ENCODE measurements around the gene DKK2. TPM values are rescaled to one million over a fixed set of nuclear protein-coding genes. Genes with fewer than 3 reads are reported as not detected.

DKK2 gene
- total and polyA plus RNA-seq, 2 donors (not counting 3 experiments of a cell fraction or from before 2014, with no cell fraction given): 0.14 to 0.24 TPM

DNA sequence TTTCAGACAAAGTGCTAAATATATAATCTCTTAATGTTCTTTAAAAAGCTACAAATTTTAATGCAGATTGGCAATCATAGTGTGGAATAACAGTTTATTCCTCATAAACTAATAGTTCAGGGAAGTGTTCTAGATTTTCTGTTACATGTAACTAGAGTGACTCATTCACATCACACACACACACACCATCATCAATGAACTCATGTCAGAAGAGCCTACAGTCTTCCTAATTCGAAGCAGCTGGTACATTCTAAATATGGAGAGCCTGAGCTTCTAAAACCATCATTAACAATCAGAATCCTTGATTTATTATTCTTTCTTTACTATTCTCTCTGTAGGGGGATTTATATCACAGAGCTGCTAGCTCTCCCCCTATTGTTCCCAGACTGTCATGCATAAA lies 49.6 kb downstream of the DKK2 start:
- dilution Hi-C loops (cut with MboI; ENCODE audit: extremely low pct_ligation_motif_present, low sequenced_read_pairs): no loop called here
- FAIRE-seq: no peak
- Histone ChIP-seq H2AFZ (ENCODE audit: low read depth, low read length) (no peak overlapping the region), H3K9me3 (replicated peaks; ENCODE audit: control insufficient read depth, insufficient read depth, low read length) (no peaks in the 10 kb centered on the region), H3K4me3 (replicated peaks in 1 of 3; ENCODE audit: insufficient read depth in 1 of 3, low read depth in 1 of 3, low read length in 3 of 3) (no peak overlapping the region), H3K79me2 (ENCODE audit: control insufficient read depth, insufficient read depth, low read length) (no peaks in the 10 kb centered on the region), H3K27ac (ENCODE audit: insufficient read depth, low read depth, low read length) (no peak overlapping the region), H4K20me1 (replicated peaks; ENCODE audit: control insufficient read depth, extremely low read depth, insufficient read depth, low read length) (no peaks in the 10 kb centered on the region), H3K4me2 (ENCODE audit: insufficient read depth, low read length) (no peak overlapping the region), H3K4me1 (ENCODE audit: control insufficient read depth, extremely low read depth, insufficient read depth, low read length) (no peaks in the 10 kb centered on the region), H3K9me1 (replicated peaks; ENCODE audit: control insufficient read depth, extremely low read depth, insufficient read depth, low read length) (no peaks in the 10 kb centered on the region), H3K27me3 (ENCODE audit: control insufficient read depth in 2 of 2, insufficient read depth in 2 of 2, low read length in 2 of 2) (no peaks in the 10 kb centered on the region), H3K36me3 (ENCODE audit: control insufficient read depth in 2 of 2, extremely low read depth in 1 of 2, insufficient read depth in 2 of 2, low read length in 2 of 2) (no peaks in the 10 kb centered on the region), H3K9ac (replicated peaks; ENCODE audit: extremely low read depth, insufficient read depth, low read length) (no peak overlapping the region)
- CTCF ChIA-PET: interaction anchor here (0.9 to 1.2 kb wide), 2 partner anchors 197 to 720 kb away, joined by 3 read pairs; no protein-coding TSS in a partner anchor
- DNase-seq (ENCODE audit: low read depth, low spot score): no peak
- intact Hi-C loops (cut with micrococcal nuclease): no loop called here
- no peak for TF ChIP-seq POLR2AphosphoS5 (IDR thresholded peaks at IDR 0.05; ENCODE audit: insufficient read depth, low read depth, low read length)
- POLR2A ChIA-PET: no interaction called here
- no TSS peak for BruUV-seq (replicated peaks)

- TF ChIP-seq POLR2A (IDR thresholded peaks at IDR 0.05; ENCODE audit: low read depth, low read length): no peak
- TF ChIP-seq GATA2 (IDR thresholded peaks at IDR 0.05; ENCODE audit: insufficient read depth, insufficient read length, low read depth, low read length): peak; percentile 14
- Histone ChIP-seq H2AFZ (ENCODE audit: low read depth, low read length) (no peak overlapping the region), H3K79me2 (ENCODE audit: control insufficient read depth, insufficient read depth, low read length) (no peaks in the 10 kb centered on the region), H3K4me3 (replicated peaks in 1 of 3; ENCODE audit: insufficient read depth in 1 of 3, low read depth in 1 of 3, low read length in 3 of 3) (no peak overlapping the region), H4K20me1 (replicated peaks; ENCODE audit: control insufficient read depth, extremely low read depth, insufficient read depth, low read length) (no peaks in the 10 kb centered on the region), H3K4me1 (ENCODE audit: control insufficient read depth, extremely low read depth, insufficient read depth, low read length) (no peaks in the 10 kb centered on the region), H3K27ac (ENCODE audit: insufficient read depth, low read depth, low read length) (no peak overlapping the region), H3K4me2 (ENCODE audit: insufficient read depth, low read length) (no peak overlapping the region), H3K9me3 (replicated peaks; ENCODE audit: control insufficient read depth, insufficient read depth, low read length) (no peaks in the 10 kb centered on the region), H3K36me3 (ENCODE audit: control insufficient read depth in 2 of 2, extremely low read depth in 1 of 2, insufficient read depth in 2 of 2, low read length in 2 of 2) (no peaks in the 10 kb centered on the region), H3K9ac (replicated peaks; ENCODE audit: extremely low read depth, insufficient read depth, low read length) (no peak overlapping the region), H3K27me3 (ENCODE audit: control insufficient read depth in 2 of 2, insufficient read depth in 2 of 2, low read length in 2 of 2) (no peaks in the 10 kb centered on the region), H3K9me1 (replicated peaks; ENCODE audit: control insufficient read depth, extremely low read depth, insufficient read depth, low read length) (no peaks in the 10 kb centered on the region)
- dilution Hi-C loops (cut with MboI; ENCODE audit: extremely low pct_ligation_motif_present, low sequenced_read_pairs): no loop called here
- DNase-seq (ENCODE audit: low read depth, low spot score) (no peak), FAIRE-seq (no peak)
- POLR2A ChIA-PET: no interaction called here
- BruUV-seq (replicated peaks): no TSS peak
- CTCF ChIA-PET: interaction anchor here (0.9 kb wide), 1 partner anchor 720 kb away, joined by 3 read pairs; no protein-coding TSS in a partner anchor
- intact Hi-C loops (cut with micrococcal nuclease): no loop called here
Measured at GRCh38 chr4:106985830-106986229, 50.3 kb downstream of the DKK2 start.
